ENCODE data around the gene FAM229B.

The FAM229B gene

GRCh38 chr6:112087136-112087911 lies at the start of gene FAM229B, which contains the start of gene TUBE1:
FAM229B (plus strand) TSS chr6:112087591; CDS start chr6:112099284, 11,693 bp downstream.
TUBE1 (minus strand) TSS chr6:112087482; CDS start chr6:112087434, 48 bp downstream.
- no peak for TF ChIP-seq CTCF (IDR thresholded peaks at IDR 0.05)

- TF ChIP-seq CTCF (IDR thresholded peaks at IDR 0.05) = no peak
Observed at GRCh38 chr6:112037783-112038216, 49.6 kb upstream of the FAM229B start.

GRCh38 chr6:112038268-112038667 lies 49.1 kb upstream of the FAM229B start:
- TF ChIP-seq CTCF (IDR thresholded peaks at IDR 0.05) = no peak

GRCh38 chr6:112038756-112039430 lies 48.5 kb upstream of the FAM229B start:
- no peak for TF ChIP-seq CTCF (IDR thresholded peaks at IDR 0.05)

- no peak for TF ChIP-seq CTCF (IDR thresholded peaks at IDR 0.05)
Observed at GRCh38 chr6:112039431-112039770, 48.0 kb upstream of the FAM229B start.

GRCh38 chr6:112040956-112041355 lies 46.4 kb upstream of the FAM229B start:
- no peak for TF ChIP-seq CTCF (IDR thresholded peaks at IDR 0.05)

- TF ChIP-seq CTCF (IDR thresholded peaks at IDR 0.05) = no peak
Observed at GRCh38 chr6:112041535-112041934, 45.9 kb upstream of the FAM229B start.
